Measurements from ENCODE around the gene BANP. TPM values are rescaled to one million over a fixed set of nuclear protein-coding genes. Genes with fewer than 3 reads are reported as not detected.

BANP gene
- polyA plus RNA-seq, 4 donors = 10.5 to 15.7 (median 11.6) TPM

DNA sequence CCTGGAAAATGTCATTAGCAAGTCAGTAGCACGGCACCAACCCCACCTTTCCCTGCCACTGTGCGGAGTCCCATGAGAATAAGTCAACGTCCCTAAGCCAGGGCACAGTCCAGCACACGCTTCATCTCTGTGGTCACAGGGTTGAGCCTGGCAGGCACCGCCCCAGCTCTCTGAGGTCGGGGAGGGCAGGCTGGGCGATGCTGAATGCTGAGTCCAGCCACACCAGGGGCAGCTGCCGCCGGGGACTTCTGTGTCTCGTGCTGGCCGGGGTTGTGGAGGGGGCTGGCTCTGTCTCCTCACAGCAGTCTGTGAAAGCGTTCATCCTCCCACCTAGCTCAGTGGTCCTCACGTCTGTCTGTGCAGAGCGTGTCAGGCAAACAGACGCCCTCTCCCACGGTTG, 53.2 kb downstream of the BANP start:
- WGBS, 3 donors = 92 to 95% (median 94%) methylated on average over 16 of the region's 16 CpGs
- Histone ChIP-seq H3K9me3 (ENCODE audit: control insufficient read depth in 2 of 2, insufficient read depth in 1 of 2, low read depth in 1 of 2, low read length in 1 of 2) (no peaks in the 10 kb centered on the region), H3K27ac (ENCODE audit: low read depth in 1 of 3, low read length in 2 of 3) (no peak overlapping the region), H3K4me3 (ENCODE audit: low read depth in 1 of 3, low read length in 3 of 3) (no peak overlapping the region), H3K4me1 (ENCODE audit: control insufficient read depth in 3 of 3, insufficient read depth in 2 of 3, low read depth in 1 of 3, low read length in 2 of 3) (no peaks in the 10 kb centered on the region), H3K27me3 (ENCODE audit: control insufficient read depth in 3 of 3, insufficient read depth in 3 of 3, low read length in 3 of 3) (no peaks in the 10 kb centered on the region), H3K36me3 (ENCODE audit: control insufficient read depth in 3 of 3, insufficient read depth in 2 of 3, low read depth in 1 of 3, low read length in 3 of 3) (peaks cover 4 to 42% (median 4%) of the 10 kb centered on the region in 3 donors)
- no peak for DNase-seq
- FAIRE-seq = no peak

DNA sequence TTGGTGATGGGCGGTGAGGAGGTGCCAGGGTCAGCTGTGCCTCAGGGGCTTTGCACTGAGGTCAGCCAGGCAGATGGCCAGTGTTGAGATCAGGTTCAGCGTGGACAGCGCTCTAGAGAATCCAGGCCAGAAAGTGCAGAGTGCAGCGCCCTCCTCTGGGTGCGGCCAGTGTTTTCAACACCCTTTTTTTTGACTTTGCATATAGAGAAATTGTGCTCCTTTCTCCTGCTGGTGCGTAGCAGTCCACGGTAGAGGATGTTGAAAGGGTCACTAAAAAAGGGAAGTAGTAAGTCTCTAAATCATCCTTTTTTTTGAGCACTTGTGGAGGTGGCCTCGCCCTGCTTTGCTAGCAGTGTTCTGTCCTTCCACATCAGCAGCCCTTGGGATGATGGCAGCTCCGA, 53.9 kb downstream of the BANP start:
- Histone ChIP-seq H3K9me3 (ENCODE audit: control insufficient read depth in 2 of 2, insufficient read depth in 1 of 2, low read depth in 1 of 2, low read length in 1 of 2) (no peaks in the 10 kb centered on the region), H3K27ac (ENCODE audit: low read depth in 1 of 3, low read length in 2 of 3) (no peak overlapping the region), H3K4me3 (ENCODE audit: low read depth in 1 of 3, low read length in 3 of 3) (no peak overlapping the region), H3K36me3 (ENCODE audit: control insufficient read depth in 3 of 3, insufficient read depth in 2 of 3, low read depth in 1 of 3, low read length in 3 of 3) (peaks cover 4 to 42% (median 6%) of the 10 kb centered on the region in 3 donors), H3K27me3 (ENCODE audit: control insufficient read depth in 3 of 3, insufficient read depth in 3 of 3, low read length in 3 of 3) (no peaks in the 10 kb centered on the region), H3K4me1 (ENCODE audit: control insufficient read depth in 3 of 3, insufficient read depth in 2 of 3, low read depth in 1 of 3, low read length in 2 of 3) (no peaks in the 10 kb centered on the region)
- FAIRE-seq = no peak
- WGBS, 3 donors = 80 to 91% (median 91%) methylated on average over 9 of the region's 9 CpGs
- DNase-seq = no peak

DNA sequence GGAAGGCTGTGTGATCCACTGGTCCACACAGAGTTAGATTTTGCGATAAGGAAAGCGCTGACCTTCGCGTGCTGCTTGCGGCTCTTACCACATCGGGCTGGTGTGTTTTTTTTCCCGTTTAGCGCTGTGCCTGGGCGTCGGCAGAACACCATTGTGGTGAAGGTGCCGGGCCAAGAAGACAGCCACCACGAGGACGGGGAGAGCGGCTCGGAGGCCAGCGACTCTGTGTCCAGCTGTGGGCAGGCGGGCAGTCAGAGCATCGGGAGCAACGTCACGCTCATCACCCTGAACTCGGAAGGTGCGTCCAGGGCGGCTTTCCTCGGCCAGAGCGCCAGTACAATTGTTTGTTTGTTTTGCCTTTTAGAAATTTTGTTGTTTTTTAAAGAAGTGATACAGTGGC, 54.7 kb downstream of the BANP start:
- 94 to 96% (median 95%) methylated on average over 25 of the region's 25 CpGs for WGBS, 3 donors
- peaks cover 4 to 47% (median 6%) of the 10 kb centered on the region in 3 donors for H3K36me3 ChIP-seq (ENCODE audit: control insufficient read depth in 3 of 3, insufficient read depth in 2 of 3, low read depth in 1 of 3, low read length in 3 of 3)
- H3K27me3 ChIP-seq (ENCODE audit: control insufficient read depth in 3 of 3, insufficient read depth in 3 of 3, low read length in 3 of 3) = no peaks in the 10 kb centered on the region
- no peaks in the 10 kb centered on the region for H3K9me3 ChIP-seq (ENCODE audit: control insufficient read depth in 2 of 2, insufficient read depth in 1 of 2, low read depth in 1 of 2, low read length in 1 of 2)
- no peak overlapping the region for H3K27ac ChIP-seq (ENCODE audit: low read depth in 1 of 3, low read length in 2 of 3)
- H3K4me3 ChIP-seq (ENCODE audit: low read depth in 1 of 3, low read length in 3 of 3) = no peak overlapping the region
- FAIRE-seq (no peak), DNase-seq (no peak)
- no peaks in the 10 kb centered on the region for H3K4me1 ChIP-seq (ENCODE audit: control insufficient read depth in 3 of 3, insufficient read depth in 2 of 3, low read depth in 1 of 3, low read length in 2 of 3)

DNA sequence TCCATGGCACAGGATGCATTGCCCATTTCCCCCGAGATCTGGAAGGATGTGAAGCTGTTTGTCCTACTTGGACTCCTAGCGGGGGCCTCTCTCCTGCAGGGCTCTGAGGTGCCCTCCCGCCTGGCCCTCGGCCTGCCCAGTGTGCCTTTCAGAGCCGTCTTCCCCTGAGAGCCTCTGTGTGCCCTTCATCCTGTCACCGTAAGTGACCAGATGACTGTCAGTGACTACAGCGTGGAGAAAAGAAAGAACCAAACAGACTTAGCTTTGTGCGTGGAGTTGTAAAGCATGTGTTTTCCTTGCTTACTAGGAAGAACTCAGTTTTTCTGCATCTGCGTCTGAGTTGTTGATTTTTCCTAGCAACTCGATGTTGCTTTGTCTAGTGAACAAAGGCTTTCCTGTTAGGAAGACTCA, 56.1 kb downstream of the BANP start:
- WGBS, 3 donors = 88 to 97% (median 95%) methylated on average over 10 of the region's 10 CpGs
- no peaks in the 10 kb centered on the region for H3K9me3 ChIP-seq (ENCODE audit: control insufficient read depth in 2 of 2, insufficient read depth in 1 of 2, low read depth in 1 of 2, low read length in 1 of 2)
- DNase-seq = no peak
- H3K36me3 ChIP-seq (ENCODE audit: control insufficient read depth in 3 of 3, insufficient read depth in 2 of 3, low read depth in 1 of 3, low read length in 3 of 3) = peaks cover 4 to 50% (median 6%) of the 10 kb centered on the region in 3 donors
- no peak overlapping the region for H3K27ac ChIP-seq (ENCODE audit: low read depth in 1 of 3, low read length in 2 of 3)
- H3K4me1 ChIP-seq (ENCODE audit: control insufficient read depth in 3 of 3, insufficient read depth in 2 of 3, low read depth in 1 of 3, low read length in 2 of 3) = no peaks in the 10 kb centered on the region
- no peak overlapping the region for H3K4me3 ChIP-seq (ENCODE audit: low read depth in 1 of 3, low read length in 3 of 3)
- FAIRE-seq = no peak
- H3K27me3 ChIP-seq (ENCODE audit: control insufficient read depth in 3 of 3, insufficient read depth in 3 of 3, low read length in 3 of 3) = no peaks in the 10 kb centered on the region

DNA sequence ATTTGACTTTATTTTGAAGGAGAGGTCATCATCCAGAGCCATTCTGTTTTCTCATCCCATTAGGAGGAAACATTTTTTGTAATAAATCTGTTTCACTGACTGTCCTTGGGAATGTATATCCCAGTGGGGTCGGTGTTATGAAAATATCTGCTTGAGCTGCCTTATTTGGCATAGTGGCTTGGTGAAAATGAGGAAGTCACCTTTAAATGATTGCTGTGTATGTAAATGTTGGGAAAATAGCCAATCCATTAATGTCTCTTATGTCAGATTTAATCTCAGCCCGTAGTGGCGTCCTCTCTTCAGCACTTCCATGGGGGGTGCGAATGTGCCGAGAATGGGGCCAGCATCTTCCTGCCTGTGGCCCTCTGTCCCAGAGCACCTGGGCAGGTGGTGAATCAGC, 57.6 kb downstream of the BANP start:
- no peaks in the 10 kb centered on the region for H3K9me3 ChIP-seq (ENCODE audit: control insufficient read depth in 2 of 2, insufficient read depth in 1 of 2, low read depth in 1 of 2, low read length in 1 of 2)
- no peak overlapping the region for H3K27ac ChIP-seq (ENCODE audit: low read depth in 1 of 3, low read length in 2 of 3)
- H3K27me3 ChIP-seq (ENCODE audit: control insufficient read depth in 3 of 3, insufficient read depth in 3 of 3, low read length in 3 of 3) = no peaks in the 10 kb centered on the region
- no peak for DNase-seq
- peaks cover 6 to 45% (median 7%) of the 10 kb centered on the region in 3 donors for H3K36me3 ChIP-seq (ENCODE audit: control insufficient read depth in 3 of 3, insufficient read depth in 2 of 3, low read depth in 1 of 3, low read length in 3 of 3)
- WGBS, 3 donors = 84 to 94% (median 88%) methylated on average over 5 of the region's 5 CpGs
- no peaks in the 10 kb centered on the region for H3K4me1 ChIP-seq (ENCODE audit: control insufficient read depth in 3 of 3, insufficient read depth in 2 of 3, low read depth in 1 of 3, low read length in 2 of 3)
- FAIRE-seq = no peak
- H3K4me3 ChIP-seq (ENCODE audit: low read depth in 1 of 3, low read length in 3 of 3) = no peak overlapping the region

DNA sequence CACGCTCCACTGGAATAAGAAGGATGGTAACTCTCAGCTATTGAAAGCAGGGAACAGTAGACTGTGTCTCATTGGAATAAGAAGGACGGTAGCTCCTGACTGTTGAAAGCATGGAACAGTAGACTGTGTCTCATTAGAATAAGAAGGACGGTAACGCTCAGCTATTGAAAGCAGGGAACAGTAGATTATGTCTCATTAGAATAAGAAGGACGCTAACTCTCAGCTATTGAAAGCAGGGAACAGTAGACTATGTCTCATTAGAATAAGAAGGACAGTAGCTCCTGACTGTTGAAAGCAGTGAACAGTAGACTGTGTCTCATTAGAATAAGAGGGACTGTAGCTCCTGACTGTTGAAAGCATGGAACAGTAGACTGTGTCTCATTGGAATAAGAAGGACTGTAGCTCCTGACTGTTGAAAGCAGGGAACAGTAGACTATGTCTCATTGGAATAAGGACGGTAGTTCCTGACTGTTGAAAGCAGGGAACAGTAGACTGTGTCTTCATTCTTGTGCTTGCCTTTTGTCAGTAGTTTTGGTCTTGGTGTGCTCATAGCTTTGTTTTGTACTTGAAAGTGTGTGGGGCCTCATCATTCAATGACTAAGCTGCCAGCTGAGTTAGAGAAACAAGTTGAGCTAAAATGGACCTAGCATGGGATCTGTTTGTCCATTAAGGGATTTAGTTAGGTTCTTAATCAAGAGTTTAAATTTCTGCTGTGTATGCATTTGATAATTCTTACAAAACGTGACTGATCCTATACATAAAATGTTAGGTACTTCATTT, 58.5 kb downstream of the BANP start:
- WGBS, 3 donors = 93 to 96% (median 93%) methylated on average over 7 of the region's 7 CpGs
- Histone ChIP-seq H3K4me3 (ENCODE audit: low read depth in 1 of 3, low read length in 3 of 3) (no peak overlapping the region), H3K9me3 (ENCODE audit: control insufficient read depth in 2 of 2, insufficient read depth in 1 of 2, low read depth in 1 of 2, low read length in 1 of 2) (no peaks in the 10 kb centered on the region), H3K27me3 (ENCODE audit: control insufficient read depth in 3 of 3, insufficient read depth in 3 of 3, low read length in 3 of 3) (no peaks in the 10 kb centered on the region), H3K27ac (ENCODE audit: low read depth in 1 of 3, low read length in 2 of 3) (no peak overlapping the region), H3K36me3 (ENCODE audit: control insufficient read depth in 3 of 3, insufficient read depth in 2 of 3, low read depth in 1 of 3, low read length in 3 of 3) (peaks cover 6 to 42% (median 7%) of the 10 kb centered on the region in 3 donors), H3K4me1 (ENCODE audit: control insufficient read depth in 3 of 3, insufficient read depth in 2 of 3, low read depth in 1 of 3, low read length in 2 of 3) (peaks cover 0 to 3% (median 0%) of the 10 kb centered on the region in 3 donors)
- DNase-seq (no peak), FAIRE-seq (no peak)

DNA sequence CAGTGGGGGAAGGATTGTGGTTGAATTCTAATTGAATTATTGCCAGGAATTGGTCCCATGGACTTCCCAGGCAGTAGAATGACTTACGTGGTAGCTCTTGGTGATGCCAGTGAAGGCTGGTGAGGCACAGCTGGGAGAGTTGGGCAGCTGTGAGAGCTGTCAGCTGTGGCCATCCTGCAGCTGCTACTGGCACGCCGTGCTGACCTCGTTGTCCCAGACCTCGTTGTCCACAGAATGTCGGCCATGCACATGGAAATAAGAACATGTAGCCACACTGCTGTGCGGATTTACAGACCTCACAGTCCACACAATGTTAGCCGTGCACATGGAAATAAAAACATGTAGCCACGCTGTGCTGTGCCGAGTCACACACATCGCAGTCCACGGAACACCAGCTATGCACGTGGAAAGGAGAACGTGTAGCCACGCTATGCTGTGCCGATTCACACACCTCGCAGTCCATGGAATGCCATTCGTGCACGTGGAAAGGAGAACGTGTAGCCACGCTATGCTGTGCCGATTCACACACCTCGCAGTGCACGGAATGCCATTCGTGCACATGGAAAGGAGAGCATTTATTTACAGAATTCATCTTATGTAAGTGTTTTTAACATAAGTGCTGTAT, 59.2 kb downstream of the BANP start:
- DNase-seq (no peak), FAIRE-seq (no peak)
- Histone ChIP-seq H3K27me3 (ENCODE audit: control insufficient read depth in 3 of 3, insufficient read depth in 3 of 3, low read length in 3 of 3) (no peaks in the 10 kb centered on the region), H3K9me3 (ENCODE audit: control insufficient read depth in 2 of 2, insufficient read depth in 1 of 2, low read depth in 1 of 2, low read length in 1 of 2) (no peaks in the 10 kb centered on the region), H3K4me1 (ENCODE audit: control insufficient read depth in 3 of 3, insufficient read depth in 2 of 3, low read depth in 1 of 3, low read length in 2 of 3) (peaks cover 0 to 3% (median 0%) of the 10 kb centered on the region in 3 donors), H3K36me3 (ENCODE audit: control insufficient read depth in 3 of 3, insufficient read depth in 2 of 3, low read depth in 1 of 3, low read length in 3 of 3) (peaks cover 6 to 37% (median 7%) of the 10 kb centered on the region in 3 donors), H3K27ac (ENCODE audit: low read depth in 1 of 3, low read length in 2 of 3) (no peak overlapping the region), H3K4me3 (ENCODE audit: low read depth in 1 of 3, low read length in 3 of 3) (no peak overlapping the region)
- WGBS, 3 donors = 92 to 94% (median 93%) methylated on average over 25 of the region's 25 CpGs

DNA sequence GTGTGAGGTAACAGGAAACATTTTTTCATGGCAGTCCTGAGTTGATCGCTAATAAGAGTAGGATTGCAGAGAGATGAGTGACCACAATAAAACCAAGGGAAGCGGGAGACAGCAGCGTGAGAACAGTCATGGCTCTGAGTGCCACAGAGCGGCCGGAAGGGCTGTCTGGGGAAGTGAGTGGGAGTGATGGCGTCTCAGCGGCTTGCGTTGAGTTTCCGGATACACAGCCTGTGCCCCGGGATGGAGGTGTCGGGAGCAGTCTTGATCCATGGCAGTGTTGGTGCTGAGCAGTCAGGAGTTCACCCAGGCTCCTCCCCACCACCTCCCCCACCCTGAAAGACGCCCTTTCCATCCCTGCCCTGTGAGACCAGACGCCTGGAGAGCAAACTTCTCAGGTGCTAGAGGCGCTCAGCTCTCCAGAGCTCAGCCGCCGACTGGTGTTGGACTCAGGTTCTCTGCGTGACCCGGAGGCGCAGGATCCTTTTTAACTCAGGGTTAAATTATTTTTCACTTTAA, 59.8 kb downstream of the BANP start:
- FAIRE-seq = no peak
- no peak for DNase-seq
- H3K9me3 ChIP-seq (ENCODE audit: control insufficient read depth in 2 of 2, insufficient read depth in 1 of 2, low read depth in 1 of 2, low read length in 1 of 2) = no peaks in the 10 kb centered on the region
- 87 to 97% (median 91%) methylated on average over 18 to 19 of the region's 19 CpGs for WGBS, 3 donors
- no peaks in the 10 kb centered on the region for H3K27me3 ChIP-seq (ENCODE audit: control insufficient read depth in 3 of 3, insufficient read depth in 3 of 3, low read length in 3 of 3)
- peaks cover 0 to 3% (median 0%) of the 10 kb centered on the region in 3 donors for H3K4me1 ChIP-seq (ENCODE audit: control insufficient read depth in 3 of 3, insufficient read depth in 2 of 3, low read depth in 1 of 3, low read length in 2 of 3)
- H3K4me3 ChIP-seq (ENCODE audit: low read depth in 1 of 3, low read length in 3 of 3) = no peak overlapping the region
- H3K36me3 ChIP-seq (ENCODE audit: control insufficient read depth in 3 of 3, insufficient read depth in 2 of 3, low read depth in 1 of 3, low read length in 3 of 3) = peaks cover 6 to 38% (median 7%) of the 10 kb centered on the region in 3 donors
- H3K27ac ChIP-seq (ENCODE audit: low read depth in 1 of 3, low read length in 2 of 3) = no peak overlapping the region
